ENCODE data around the gene ZNF555. TPM values are rescaled to one million over a fixed set of nuclear protein-coding genes. Genes with fewer than 3 reads are reported as not detected.

The ZNF555 gene
- total and polyA plus RNA-seq, 2 of the 13 experiments (the other 11 are each of a cell fraction or from before 2014, with no cell fraction given), result 5.0 to 8.0 TPM

- TF ChIP-seq ZBED4 (CRISPR knock-in tag; IDR thresholded peaks at IDR 0.05; ENCODE audit: borderline replicate concordance) (no peak; the same call in 1 of the 2 replicates), CCAR2 (optimal IDR thresholded peaks at IDR 0.05; ENCODE audit: low read depth, low read length) (no peak), NBN (conservative IDR thresholded peaks at IDR 0.05) (no peak), HBP1 (CRISPR knock-in tag; IDR thresholded peaks at IDR 0.05; ENCODE audit: low read depth) (peak; percentile 53; the same call in 1 of the 2 replicates), ZNF747 (CRISPR knock-in tag; IDR thresholded peaks at IDR 0.05; ENCODE audit: borderline replicate concordance) (peak; percentile 53; the same call in 1 of the 2 replicates), ZNF362 (CRISPR knock-in tag; IDR thresholded peaks at IDR 0.05; ENCODE audit: borderline replicate concordance) (peak; percentile 58), MAX (IDR thresholded peaks at IDR 0.05) (peak; percentile 94), FOXO4 (CRISPR knock-in tag; conservative IDR thresholded peaks at IDR 0.05) (no peak), ZFP36L1 (CRISPR knock-in tag; IDR thresholded peaks at IDR 0.05) (no peak; the same call in 1 of the 2 replicates), ZNF557 (CRISPR knock-in tag; IDR thresholded peaks at IDR 0.05) (peak; percentile 52; the same call in 1 of the 2 replicates), ZNF563 (CRISPR knock-in tag; IDR thresholded peaks at IDR 0.05) (no peak), ZNF790 (CRISPR knock-in tag; IDR thresholded peaks at IDR 0.05; ENCODE audit: borderline replicate concordance) (0 out of 2 replicates have a peak, but pooled peaks have one; percentile 14), ZNF768 (CRISPR knock-in tag; IDR thresholded peaks at IDR 0.05) (peak; percentile 53; the same call in 1 of the 2 replicates), FOSL1 (CRISPR knock-in tag; IDR thresholded peaks at IDR 0.05; ENCODE audit: borderline replicate concordance) (no peak), ZNF691 (CRISPR knock-in tag; IDR thresholded peaks at IDR 0.05; ENCODE audit: borderline replicate concordance, low read depth) (peak; percentile 75; the same call in 1 of the 2 replicates), SP4 (CRISPR knock-in tag; IDR thresholded peaks at IDR 0.05) (peak; percentile 87), ZNF292 (CRISPR knock-in tag; IDR thresholded peaks at IDR 0.05; ENCODE audit: borderline replicate concordance, low read depth) (no peak), ZNF33A (CRISPR knock-in tag; IDR thresholded peaks at IDR 0.05; ENCODE audit: borderline replicate concordance) (no peak), POLR2AphosphoS2 (IDR thresholded peaks at IDR 0.05; ENCODE audit: low read depth, low read length) (peak; percentile 88; the same call in 1 of the 2 replicates)
Observed at GRCh38 chr19:2867025-2867991, 26.0 kb downstream of the ZNF555 start, which contains the start of gene ZNF556 (continued).
